T-helper 1 cell (primary cell): Measurements from ENCODE around the gene UGT1A5.
"Not testable (repeated sequence)": the region's sequence is repeated elsewhere in the genome, so short reads cannot be mapped to it uniquely, and the experiment has no call there.

Source experiments
- DNase-seq, 5 donors: peaks; one replicate each; pipeline ENCODE4 v3.0.0-alpha.2; 2012 to 2020

Gene UGT1A5

GRCh38 chr2:233746475-233747282, 34.0 kb downstream of the UGT1A5 start:
- DNase-seq: no peak

- no peak for DNase-seq
Observed at GRCh38 chr2:233747283-233747544, 34.5 kb downstream of the UGT1A5 start.

- not testable (repeated sequence) for DNase-seq
Observed at GRCh38 chr2:233750689-233751088, 38.0 kb downstream of the UGT1A5 start.

- not testable (repeated sequence) for DNase-seq
Observed at GRCh38 chr2:233751212-233752009, 38.7 kb downstream of the UGT1A5 start.

GRCh38 chr2:233754872-233755611, 42.3 kb downstream of the UGT1A5 start:
- no peak for DNase-seq

- no peak for DNase-seq
Observed at GRCh38 chr2:233756429-233757081, 43.8 kb downstream of the UGT1A5 start.

GRCh38 chr2:233758141-233758540, 45.4 kb downstream of the UGT1A5 start:
- no peak for DNase-seq

GRCh38 chr2:233758849-233759248, 46.1 kb downstream of the UGT1A5 start:
- DNase-seq: no peak

- no peak for DNase-seq
Observed at GRCh38 chr2:233760043-233760442, 47.3 kb downstream of the UGT1A5 start, which contains the start of gene UGT1A1. UGT1A1 (plus strand) TSS chr2:233760270; CDS start chr2:233760288, 18 bp downstream.

GRCh38 chr2:233761040-233761769, 48.5 kb downstream of the UGT1A5 start:
- no peak for DNase-seq

GRCh38 chr2:233764264-233764663, 51.6 kb downstream of the UGT1A5 start:
- no peak for DNase-seq

- DNase-seq: no peak
Observed at GRCh38 chr2:233764761-233765160, 52.1 kb downstream of the UGT1A5 start.

- no peak for DNase-seq
Observed at GRCh38 chr2:233766416-233766815, 53.7 kb downstream of the UGT1A5 start.

- DNase-seq: no peak
Observed at GRCh38 chr2:233768076-233768475, 55.4 kb downstream of the UGT1A5 start.

GRCh38 chr2:233769260-233769659, 56.6 kb downstream of the UGT1A5 start:
- no peak for DNase-seq

GRCh38 chr2:233772153-233772552, 59.4 kb downstream of the UGT1A5 start:
- no peak for DNase-seq

- no peak for DNase-seq
Observed at GRCh38 chr2:233772583-233772982, 59.9 kb downstream of the UGT1A5 start.

GRCh38 chr2:233773854-233774253, 61.1 kb downstream of the UGT1A5 start:
- DNase-seq: no peak

GRCh38 chr2:233775414-233775813, 62.7 kb downstream of the UGT1A5 start:
- no peak for DNase-seq

- DNase-seq: no peak
Observed at GRCh38 chr2:233778030-233778429, 65.3 kb downstream of the UGT1A5 start, which contains the start of gene MROH2A. MROH2A (plus strand) TSS chr2:233778330; CDS start chr2:233779359, 1,029 bp downstream.

- no peak for DNase-seq
Observed at GRCh38 chr2:233779722-233780121, 67.0 kb downstream of the UGT1A5 start.

GRCh38 chr2:233780771-233781170, 68.1 kb downstream of the UGT1A5 start:
- DNase-seq: no peak
